ENCODE data around the gene BCL6B. TPM values are rescaled to one million over a fixed set of nuclear protein-coding genes. Genes with fewer than 3 reads are reported as not detected.
A peak's percentile ranks its signal among the peaks of the same experiment; 100 is the strongest.

BCL6B gene
- polyA plus RNA-seq, 1 experiment, result not detected

GRCh38 chr17:7002288-7003047 lies 20.4 kb upstream of the BCL6B start:
- no peak overlapping the region for H3K27ac ChIP-seq (ENCODE audit: low read depth, low read length)

GRCh38 chr17:7003745-7004144 lies 19.1 kb upstream of the BCL6B start:
- TF ChIP-seq CTCF (IDR thresholded peaks at IDR 0.05; ENCODE audit: low read depth, low read length), result no peak
- ChIA-PET CTCF (interaction anchor here (0.7 to 7.8 kb wide), 27 partner anchors 7 to 1412 kb away, joined by 3 to 218 read pairs (median 5); partner anchors contain the start of genes ALOX12, RNASEK and SLC16A13), POLR2A (interaction anchor here (1.1 kb wide), 1 partner anchor 89 kb away, joined by 3 read pairs; no protein-coding TSS in a partner anchor)
- Histone ChIP-seq H3K4me3 (ENCODE audit: low read depth, low read length) (no peak overlapping the region), H3K27ac (ENCODE audit: low read depth, low read length) (no peak overlapping the region), H3K9me3 (ENCODE audit: control insufficient read depth, insufficient read depth, low read length) (no peaks in the 10 kb centered on the region), H3K27me3 (ENCODE audit: control insufficient read depth, insufficient read depth, low read length) (no peaks in the 10 kb centered on the region)
- no peak for DNase-seq (ENCODE audit: low read depth, low spot score)

More at GRCh38 chr17:7002288-7003047, 20.4 kb upstream of the BCL6B start:
- TF ChIP-seq CTCF (IDR thresholded peaks at IDR 0.05; ENCODE audit: low read depth, low read length), result no peak
- Histone ChIP-seq H3K4me3 (ENCODE audit: low read depth, low read length) (no peak overlapping the region), H3K27me3 (ENCODE audit: control insufficient read depth, insufficient read depth, low read length) (no peaks in the 10 kb centered on the region), H3K9me3 (ENCODE audit: control insufficient read depth, insufficient read depth, low read length) (no peaks in the 10 kb centered on the region)
- CTCF ChIA-PET, result interaction anchor here (1.0 to 7.8 kb wide), 5 partner anchors 10 to 159 kb away, joined by 3 to 218 read pairs (median 28); partner anchors contain the start of gene RNASEK
- POLR2A ChIA-PET, result no interaction called here
- no peak for DNase-seq (ENCODE audit: low read depth, low spot score)

GRCh38 chr17:7004398-7005253 lies 18.2 kb upstream of the BCL6B start:
- H3K9me3 ChIP-seq (ENCODE audit: control insufficient read depth, insufficient read depth, low read length), result peaks cover 2% of the 10 kb centered on the region; the same call in 1 of the 2 replicates
- TF ChIP-seq CTCF (IDR thresholded peaks at IDR 0.05; ENCODE audit: low read depth, low read length), result peak; percentile 69
- no peaks in the 10 kb centered on the region for H3K27me3 ChIP-seq (ENCODE audit: control insufficient read depth, insufficient read depth, low read length)
- ChIA-PET CTCF (interaction anchor here (0.6 to 7.8 kb wide), 38 partner anchors 8 to 1413 kb away, joined by 3 to 218 read pairs (median 4); partner anchors contain the start of genes ALOX12 and SLC16A13), POLR2A (interaction anchor here (1.1 kb wide), 1 partner anchor 90 kb away, joined by 3 read pairs; no protein-coding TSS in a partner anchor)
- DNase-seq (ENCODE audit: low read depth, low spot score), result no peak
- H3K27ac ChIP-seq (ENCODE audit: low read depth, low read length), result no peak overlapping the region
- no peak overlapping the region for H3K4me3 ChIP-seq (ENCODE audit: low read depth, low read length)

- no peaks in the 10 kb centered on the region for H3K27me3 ChIP-seq (ENCODE audit: control insufficient read depth, insufficient read depth, low read length)
- no peak for DNase-seq (ENCODE audit: low read depth, low spot score)
- ChIA-PET CTCF (interaction anchor here (0.6 to 7.8 kb wide), 8 partner anchors 14 to 1971 kb away, joined by 3 to 218 read pairs (median 10); no protein-coding TSS in a partner anchor), POLR2A (no interaction called here)
- peaks cover 2% of the 10 kb centered on the region; the same call in 1 of the 2 replicates for H3K9me3 ChIP-seq (ENCODE audit: control insufficient read depth, insufficient read depth, low read length)
- TF ChIP-seq CTCF (IDR thresholded peaks at IDR 0.05; ENCODE audit: low read depth, low read length), result no peak
- H3K27ac ChIP-seq (ENCODE audit: low read depth, low read length), result no peak overlapping the region
- no peak overlapping the region for H3K4me3 ChIP-seq (ENCODE audit: low read depth, low read length)
These were observed 17.1 kb upstream of the BCL6B start for GRCh38 chr17:7005716-7006115.

Measured in AG04450 (cell line).